DND-41 (cell line): ENCODE measurements around the gene FAM78A.

Experiments used
- CTCF ChIP-seq: IDR thresholded peaks from 2 replicates; pipeline ENCODE4 v1.5.1; 2012; ENCODE audit warnings: borderline replicate concordance, low read length, moderate library complexity, mild to moderate bottlenecking; ENCODE audit not compliant: poor library complexity, severe bottlenecking; ENCODE audit errors: extremely low read depth
- EZH2 ChIP-seq: IDR thresholded peaks from 3 replicates; pipeline ENCODE4 v1.6.1; 2012; ENCODE audit warnings: borderline replicate concordance, low read depth, mild to moderate bottlenecking, moderate library complexity, low read length, inconsistent platforms; ENCODE audit not compliant: severe bottlenecking

- no peak for TF ChIP-seq CTCF
- no peak for TF ChIP-seq EZH2
Observed at GRCh38 chr9:131236161-131236560, 40.1 kb downstream of the FAM78A start.
